ENCODE measurements around the gene ASPG.

GRCh38 chr14:104146651-104147345, 61.3 kb downstream of the ASPG start:
- TF ChIP-seq CTCF (IDR thresholded peaks at IDR 0.05) (no peak), POLR2A (IDR thresholded peaks at IDR 0.05) (no peak)

All from testis (tissue), 2 donors.